MV-4-11 (cell line): Measurements from ENCODE around the gene SGCA.

Experiments used
- DNase-seq: peaks from one replicate; lab custom pipeline; 2025; lab: John Stamatoyannopoulos, UW

Gene SGCA

DNA sequence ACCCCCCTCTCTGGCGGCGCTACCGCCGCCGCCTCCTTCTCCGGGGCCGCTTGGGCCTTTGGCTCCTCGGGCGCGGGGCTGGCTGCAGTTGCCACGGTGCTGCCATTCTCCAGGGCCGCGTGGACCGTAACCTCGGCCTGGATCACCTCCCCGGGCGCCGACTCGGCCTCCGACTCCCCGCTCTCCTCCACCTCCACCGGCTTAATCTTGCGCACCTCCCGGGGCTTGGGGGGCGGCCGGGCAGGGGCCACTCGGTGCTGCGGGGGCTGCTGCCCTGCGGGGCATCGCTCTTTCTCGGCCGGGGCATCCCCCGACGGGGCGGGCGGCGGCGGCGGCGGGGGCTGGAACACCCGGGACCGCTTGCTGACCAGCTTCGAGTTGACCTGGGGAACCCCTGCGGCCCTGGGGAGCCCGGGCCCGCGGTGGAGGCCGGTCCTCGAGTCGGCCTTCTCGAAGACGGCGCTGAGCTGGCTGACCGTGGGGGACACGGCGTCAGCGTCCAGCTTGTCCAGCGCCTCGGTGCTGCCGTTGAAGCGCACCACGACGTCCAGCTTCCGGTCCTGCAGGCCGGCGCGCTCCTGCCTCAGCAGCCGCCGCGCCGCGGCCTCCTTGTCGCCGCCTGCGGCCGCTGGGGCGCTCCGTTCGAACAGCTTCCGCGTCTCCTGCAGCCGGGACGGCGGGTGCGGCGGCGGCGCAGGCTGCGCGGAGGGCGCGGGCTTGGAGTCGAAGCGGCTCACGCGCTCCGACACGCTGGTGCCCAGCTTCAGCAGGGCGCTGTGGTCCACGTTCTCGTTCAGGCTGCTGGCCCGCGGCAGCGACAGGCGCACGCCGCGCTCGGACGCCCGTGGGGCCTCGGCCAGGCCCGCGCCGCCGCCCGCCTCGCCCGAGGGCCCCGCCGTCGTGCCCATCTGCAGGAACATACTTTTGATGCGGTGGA, 16.1 kb upstream of the SGCA start:
- peak; percentile 5 for DNase-seq

DNA sequence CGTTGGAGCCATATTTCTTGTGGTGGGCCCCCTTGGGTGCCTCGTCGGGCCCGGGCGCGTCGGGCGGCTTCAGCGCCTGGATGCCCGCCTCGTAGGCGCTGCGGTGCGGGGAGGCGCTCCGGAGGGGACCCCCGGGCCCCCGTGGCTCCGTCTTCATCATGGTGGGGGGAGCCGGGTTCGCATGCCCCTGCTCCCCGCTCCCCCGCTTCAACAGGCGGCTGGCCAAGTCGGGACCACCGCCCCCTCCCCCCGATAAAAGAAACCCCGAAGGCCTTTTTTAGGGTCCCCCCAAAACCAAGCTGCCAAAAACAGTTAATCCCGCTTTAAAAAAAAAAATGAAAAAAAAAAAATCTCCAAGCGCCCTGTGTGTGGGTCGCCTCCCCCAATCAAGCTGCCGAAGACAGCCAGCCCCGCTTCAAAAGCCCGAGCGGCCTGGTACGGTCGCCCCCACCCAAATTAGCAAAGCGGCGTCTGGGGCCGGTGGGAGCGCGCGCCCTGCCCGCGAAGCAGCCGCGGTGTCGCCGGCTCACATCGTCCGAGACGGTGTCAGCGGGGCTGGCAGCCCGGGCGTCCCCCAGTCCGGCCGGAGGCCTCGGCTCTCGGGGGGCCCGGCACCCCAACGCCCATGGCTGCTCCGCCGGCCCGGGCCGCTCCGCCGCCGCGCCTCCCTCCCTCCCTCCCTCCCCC, 15.3 kb upstream of the SGCA start, which contains the start of gene PPP1R9B:
Gene PPP1R9B (minus strand): TSS at position 324 of the 687 bp plus-strand sequence. CDS start 164 bp downstream, at position 160.
- DNase-seq = no peak

DNA sequence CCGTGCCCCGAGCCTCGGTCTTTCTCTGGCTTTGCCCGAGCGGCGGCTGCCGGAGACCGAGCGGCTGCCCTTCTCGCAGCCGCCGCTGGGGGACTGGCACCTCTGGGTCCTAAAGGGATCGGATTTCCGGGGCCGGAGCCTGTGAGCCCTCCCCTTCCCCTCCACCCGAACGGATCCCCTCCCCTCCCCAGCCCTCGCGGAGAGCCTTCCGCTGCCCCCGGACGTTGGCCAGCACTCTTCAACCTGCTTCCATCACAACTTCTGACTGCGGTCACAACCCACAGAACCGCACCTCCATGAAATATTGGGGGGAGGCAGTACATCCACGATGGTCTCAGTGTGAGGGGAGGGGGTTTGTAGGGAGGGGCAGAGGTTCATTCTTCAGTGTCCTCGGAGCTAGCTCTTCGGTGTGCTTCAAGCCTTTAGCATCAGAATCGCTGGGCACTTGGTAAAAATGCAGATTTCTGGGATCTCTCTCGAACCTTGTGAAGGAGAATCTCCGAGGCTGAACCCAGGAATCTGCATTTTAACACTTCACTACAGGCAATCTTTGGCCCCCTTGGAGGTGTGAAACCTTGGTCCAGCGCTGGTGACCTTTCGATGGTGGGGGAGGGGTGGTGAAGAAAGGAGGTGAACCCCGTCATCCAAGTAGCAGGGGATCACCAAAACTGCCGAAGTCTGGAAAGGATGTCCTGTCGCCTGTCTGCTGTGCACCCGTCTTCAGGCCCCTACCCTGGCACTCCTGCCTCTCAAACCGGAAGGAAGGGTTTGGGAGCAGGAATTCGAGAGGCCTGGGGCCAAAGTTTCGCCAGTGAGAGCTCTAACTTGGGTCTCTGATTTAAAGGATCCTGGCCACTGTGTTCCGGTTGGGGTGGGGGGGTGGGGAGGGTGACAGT, 14.5 kb upstream of the SGCA start:
- DNase-seq = peak; percentile 87

DNA sequence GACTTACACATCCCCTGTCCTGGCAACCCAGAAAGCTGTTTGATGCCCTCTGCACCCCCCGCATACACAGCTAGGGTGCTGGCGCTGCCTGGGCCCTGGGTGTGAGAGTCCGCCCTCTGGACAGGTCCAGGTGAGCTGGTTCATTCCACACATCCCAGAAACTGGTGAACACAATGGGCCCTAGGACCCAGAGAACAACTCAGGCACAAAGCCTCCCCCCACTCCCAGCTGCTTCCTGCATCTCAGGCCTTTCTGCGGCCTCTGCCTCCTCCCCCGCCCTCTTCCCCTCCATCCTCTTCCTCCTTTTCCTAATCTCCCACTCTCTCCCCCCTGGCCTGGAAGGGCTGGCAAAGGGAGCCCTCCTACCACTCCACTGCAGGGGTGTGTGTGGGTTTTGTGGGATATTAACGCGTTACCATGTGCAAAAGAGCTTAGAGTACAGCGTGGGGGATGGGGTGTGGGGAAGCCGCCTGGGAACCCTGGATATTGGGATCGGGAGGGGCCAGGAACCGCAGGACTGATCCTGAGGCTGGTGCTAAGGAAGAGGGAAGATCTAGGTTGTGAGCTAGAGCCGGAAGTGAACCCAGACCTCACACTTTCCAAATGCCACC, 13.8 kb upstream of the SGCA start:
- peak; percentile 85 for DNase-seq

DNA sequence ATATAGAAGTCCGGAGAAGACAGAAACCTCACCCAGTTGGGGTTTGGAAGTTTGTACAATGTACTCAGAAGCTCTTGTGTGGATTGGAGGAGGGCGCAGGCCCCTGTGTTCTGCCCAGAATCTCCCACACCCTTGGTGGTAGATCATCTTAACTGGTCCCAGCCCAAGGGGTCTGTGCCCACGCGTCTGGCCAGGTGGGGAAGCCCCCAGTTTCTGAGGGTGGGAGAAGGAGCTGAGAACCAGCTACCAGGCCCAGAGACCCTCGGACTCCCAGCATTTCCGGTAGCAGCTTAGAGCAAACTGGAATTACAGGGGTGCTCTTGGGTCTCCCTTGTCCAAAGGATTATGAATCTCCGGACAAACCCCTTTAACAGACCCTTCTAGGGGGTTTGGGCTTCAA, 13.1 kb upstream of the SGCA start:
- DNase-seq = no peak

DNA sequence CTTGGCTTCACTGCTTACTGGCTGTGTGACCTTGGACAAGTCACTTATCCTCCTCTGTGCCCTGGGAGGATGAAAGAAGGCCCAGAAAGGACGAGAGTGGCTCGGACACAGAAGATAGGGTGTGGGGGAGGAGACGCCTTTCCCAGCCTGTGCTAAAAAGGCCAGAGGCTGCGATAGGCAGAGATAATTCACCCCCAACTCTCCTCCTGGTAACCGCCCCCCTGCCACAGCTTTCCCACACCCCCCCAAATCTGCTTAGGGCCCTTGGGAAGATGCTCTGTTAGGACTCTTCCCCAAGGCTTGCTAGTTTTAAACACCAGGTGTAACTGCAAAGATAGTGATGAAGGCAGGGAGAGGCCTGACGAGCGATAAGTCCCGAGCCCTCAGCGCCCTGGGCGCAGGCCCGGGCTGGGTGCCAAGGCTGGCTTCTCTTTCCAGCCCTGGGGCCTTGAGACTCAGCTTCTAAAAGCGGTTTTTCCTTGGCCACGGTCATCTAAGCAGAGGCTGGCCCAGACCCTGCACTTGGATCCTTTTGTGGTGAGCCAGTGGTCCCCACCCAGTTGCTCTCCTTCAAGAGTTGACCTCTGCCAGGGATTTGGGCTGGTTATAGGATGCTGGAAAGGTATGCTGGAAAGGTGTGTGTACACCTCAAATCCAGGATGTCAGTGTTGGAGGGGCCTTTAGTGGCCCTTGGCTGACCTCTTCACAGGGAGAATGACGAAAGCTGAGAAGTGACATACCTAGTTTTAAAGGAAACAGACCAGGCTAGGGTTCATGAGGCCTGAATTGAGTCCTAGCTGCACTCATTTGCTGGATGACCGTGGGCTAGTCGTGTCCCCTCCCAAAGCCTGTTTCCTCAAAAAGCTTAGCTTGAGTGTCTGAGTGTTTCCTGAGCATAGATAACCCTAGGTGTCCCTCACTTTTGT, 11.9 kb upstream of the SGCA start:
- no peak for DNase-seq

DNA sequence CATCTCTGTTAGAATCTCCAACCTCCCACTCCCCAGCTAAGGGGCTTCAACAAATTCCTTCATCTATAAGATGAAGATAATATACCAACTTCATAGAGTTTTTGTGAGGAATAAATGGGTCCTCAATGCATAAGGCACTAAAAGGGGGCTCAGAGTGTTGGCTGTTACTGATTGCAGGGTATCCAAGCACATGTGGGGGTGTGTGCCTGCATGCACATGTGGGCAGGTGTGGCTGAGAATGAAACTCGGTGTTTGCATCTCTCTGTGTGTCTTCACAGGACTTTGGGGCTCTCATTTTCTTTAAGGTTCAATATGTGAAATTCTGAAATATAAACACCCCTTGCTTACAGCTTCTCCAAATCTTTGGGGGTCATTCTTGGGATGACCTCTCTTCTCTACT, 11.2 kb upstream of the SGCA start:
- DNase-seq = no peak

DNA sequence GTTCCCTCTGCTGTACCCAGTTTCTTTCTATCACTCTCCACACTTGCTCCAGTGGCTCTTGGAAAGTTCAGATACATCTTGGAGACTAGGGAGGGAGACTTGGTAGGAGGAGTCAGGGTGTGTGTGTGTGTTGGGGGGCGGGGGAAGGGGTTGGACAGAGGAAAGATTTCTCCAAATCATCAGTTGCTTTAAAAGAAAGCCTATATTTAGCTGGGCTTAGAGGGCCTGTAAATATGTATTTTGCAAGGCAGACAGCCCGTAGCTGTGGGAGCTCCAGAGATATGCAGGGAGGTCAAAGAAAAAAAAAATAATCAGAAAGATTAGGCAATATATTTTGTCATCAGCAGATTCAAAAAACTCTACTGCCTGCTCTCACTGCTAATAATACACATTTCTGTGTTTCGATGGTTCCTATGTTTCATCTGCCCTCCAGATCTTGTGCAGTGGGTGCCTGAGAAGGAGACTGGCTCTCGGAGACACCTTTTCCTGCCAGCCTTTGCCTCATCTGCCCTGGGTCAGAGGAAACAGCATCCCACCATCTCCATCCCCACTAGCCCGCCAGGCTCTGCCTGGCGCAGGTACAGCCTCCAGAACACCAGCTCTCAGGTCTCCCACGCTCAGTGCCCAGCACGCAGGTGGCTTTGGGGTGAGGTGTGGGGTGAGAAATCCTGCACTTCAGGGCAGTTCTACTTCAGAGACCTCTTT, 10.5 kb upstream of the SGCA start:
- DNase-seq = peak; percentile 81

DNA sequence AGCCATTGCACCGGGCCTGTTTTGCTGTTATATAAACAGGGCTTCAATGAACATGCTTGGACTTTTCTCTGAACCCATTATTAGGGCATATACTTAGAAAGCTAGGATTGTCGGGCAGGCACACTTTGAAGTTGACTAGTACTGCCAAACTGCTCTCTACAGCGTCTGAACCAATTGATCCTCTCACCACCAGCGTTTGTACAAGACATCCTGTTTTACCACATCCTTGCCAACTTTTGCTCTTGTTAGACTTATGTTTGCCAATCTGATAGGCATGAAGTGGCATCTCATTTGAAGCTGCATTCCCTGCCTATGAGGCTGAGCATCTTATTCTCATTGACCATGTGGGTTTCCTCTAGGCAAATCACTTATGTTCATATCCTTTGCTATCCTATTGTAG, 7.9 kb upstream of the SGCA start:
- DNase-seq = no peak

DNA sequence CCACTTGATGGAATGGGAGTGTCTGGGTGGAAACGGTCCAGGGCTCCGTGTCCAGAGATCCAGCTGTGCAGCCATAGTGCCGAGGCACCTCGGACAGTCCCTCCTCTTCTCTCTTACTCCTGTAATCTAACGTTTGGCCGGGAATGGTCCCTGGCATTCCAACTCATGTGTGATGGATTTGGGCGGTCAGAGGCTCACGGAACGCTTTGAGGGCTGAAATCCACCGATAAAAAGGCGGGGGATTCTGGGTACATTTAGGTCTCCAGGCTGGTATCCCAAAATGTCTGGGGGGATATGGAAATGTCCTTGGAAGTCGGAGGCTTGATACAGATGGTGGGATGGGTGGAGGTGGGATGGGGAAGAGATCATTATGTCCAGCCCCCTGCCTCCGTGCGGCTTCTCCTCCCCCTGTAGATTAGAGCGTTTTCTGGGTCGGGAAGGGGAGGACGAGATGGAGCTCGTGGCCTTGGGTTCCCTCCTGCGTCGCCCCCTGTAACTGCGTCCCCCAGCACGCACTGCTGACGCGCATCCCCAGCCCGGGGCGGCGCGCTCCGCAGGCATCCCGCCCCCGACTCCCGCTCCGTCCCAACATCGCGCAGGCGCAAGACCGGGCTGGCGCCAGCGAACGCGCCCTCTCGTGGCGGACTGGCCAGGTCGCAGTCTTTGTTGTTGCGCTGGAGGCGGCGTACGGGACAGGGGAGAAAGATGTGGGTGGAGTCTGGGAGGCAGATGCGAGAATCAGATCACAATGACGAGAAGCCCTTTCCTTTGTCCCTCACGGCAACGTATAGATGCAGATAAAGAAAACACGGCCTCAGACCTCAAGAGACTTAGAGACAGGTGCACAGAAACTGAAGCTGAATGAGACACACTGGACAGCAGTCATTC, 4.5 kb upstream of the SGCA start:
- peak; percentile 74 for DNase-seq

DNA sequence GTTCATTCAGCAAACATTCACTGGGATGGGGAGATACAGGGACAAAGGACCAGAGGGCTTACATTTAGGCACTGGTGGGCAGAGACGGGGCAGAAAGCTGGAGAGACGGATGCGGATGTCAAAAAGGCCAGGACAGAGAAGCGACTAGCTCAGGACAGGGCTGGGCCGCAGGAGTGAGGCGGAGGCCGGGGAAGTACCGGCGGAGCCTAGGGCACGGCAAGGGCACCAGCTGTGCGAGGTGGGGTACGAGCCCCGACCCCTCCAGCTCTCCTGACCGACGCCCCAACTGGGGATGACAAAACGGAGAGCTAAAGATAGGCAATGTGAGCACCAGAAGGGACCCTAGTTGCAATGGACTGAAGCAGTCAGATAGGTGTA, 3.9 kb upstream of the SGCA start:
- no peak for DNase-seq

DNA sequence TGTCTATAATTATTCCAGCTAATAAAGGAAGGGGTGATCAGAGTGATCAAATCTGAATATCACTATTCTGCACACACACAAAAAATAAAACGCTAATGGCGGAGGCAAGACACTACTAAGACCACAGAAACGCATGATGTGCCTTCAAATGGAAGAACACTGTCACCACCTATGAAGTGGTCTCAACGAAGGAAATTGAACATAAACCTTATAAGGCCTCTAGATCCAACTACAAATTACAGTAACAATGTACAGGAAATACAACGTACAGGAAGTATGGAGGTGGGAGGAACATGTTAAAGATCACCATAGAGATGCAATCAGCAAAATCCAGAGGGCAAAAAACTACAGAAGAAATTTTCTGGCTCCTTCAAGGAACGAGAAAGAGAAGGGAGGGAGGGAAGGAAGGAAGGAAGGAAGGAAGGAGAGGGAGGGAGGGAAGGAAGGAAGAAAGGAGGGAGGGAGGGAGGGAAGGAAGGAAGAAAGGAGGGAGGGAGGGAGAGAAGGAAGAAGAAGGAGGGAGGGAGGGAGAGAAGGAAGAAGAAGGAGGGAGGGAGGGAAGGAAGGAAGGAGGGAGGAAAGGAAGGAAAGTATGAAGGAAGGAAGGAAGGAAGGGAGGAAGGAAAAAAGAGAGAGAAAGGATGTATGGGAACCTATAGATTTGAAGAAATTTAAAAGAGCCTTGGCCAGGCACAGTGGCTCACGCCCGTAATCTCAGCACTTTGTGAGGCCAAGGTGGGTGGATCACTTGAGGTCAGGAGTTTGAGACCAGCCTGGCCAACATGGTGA, 3.1 kb upstream of the SGCA start:
- DNase-seq = no peak

DNA sequence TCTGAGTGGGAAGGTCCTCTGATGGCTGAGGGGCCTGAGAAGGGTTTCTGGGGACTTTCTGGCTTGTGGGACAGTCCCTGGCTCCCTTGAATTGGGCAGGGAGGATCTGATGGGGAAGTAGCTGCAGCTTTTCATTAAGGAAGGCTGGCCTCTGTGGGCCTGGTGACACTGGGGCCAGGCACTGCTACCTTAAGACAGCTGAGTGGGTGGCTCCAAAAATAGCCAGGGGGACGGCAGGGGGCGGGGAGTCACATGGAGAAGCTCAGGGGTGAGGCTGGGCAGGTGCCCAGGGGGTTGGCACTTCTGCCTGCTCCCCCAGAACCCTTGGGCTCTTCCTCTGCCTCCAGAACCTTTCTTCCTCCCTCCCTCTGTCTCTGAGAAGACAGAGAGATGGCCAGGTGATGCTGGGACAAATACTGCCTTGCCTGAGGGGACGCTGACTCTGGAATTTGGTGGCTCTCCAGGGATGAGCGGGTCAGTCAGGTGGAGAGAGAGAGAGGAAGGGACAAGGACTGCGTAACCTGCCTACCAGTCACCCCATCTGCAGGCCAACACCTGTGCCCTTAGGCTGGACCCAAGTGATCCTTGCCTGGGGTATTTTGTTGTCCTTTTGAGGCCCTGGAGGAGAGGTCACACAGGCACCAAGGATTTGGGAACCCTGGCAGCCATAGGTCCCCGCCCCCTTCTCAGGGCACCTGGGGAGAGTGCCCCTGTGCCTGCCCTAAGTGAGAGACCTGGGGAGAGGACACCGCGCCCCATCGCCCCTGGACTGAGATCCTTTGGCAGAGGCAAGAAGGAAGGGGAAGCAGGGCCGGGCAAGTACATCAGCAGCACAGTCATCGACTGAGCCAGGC, 1.7 kb upstream of the SGCA start:
- peak; percentile 16 for DNase-seq

DNA sequence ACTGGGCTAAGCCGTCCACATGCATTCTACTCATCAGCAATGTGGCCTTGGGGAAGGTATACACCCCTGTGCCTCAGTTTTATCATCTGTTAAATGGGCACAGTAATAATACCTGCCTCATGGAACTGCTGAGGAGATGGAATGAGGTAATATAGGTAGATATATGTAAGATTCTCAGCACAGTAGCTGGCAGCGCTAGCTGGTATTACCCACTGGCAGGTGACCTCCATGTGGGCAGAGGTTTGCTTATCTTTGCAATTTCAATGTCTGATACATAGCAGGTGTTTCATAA, 1.2 kb upstream of the SGCA start:
- no peak for DNase-seq

DNA sequence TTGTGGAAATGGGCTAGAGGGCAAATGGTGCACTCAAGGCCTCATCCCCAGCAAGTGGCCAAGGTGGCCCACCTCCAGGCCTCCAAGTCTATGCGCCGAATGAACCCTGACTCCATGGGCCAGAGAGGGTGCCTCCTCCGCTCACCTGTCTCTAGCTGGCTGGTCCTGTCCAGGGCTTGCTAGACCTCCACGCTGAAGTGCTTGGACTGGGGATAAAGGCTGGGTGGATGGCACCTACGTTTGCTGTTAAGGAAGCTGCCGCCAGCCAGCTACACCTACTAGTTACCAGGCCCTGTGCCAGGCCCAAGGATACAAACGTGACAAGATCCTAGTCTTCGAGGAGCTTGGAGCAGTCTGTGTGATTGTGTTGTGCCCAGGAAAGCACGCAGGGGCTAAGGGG, 739 bp upstream of the SGCA start:
- DNase-seq = no peak

DNA sequence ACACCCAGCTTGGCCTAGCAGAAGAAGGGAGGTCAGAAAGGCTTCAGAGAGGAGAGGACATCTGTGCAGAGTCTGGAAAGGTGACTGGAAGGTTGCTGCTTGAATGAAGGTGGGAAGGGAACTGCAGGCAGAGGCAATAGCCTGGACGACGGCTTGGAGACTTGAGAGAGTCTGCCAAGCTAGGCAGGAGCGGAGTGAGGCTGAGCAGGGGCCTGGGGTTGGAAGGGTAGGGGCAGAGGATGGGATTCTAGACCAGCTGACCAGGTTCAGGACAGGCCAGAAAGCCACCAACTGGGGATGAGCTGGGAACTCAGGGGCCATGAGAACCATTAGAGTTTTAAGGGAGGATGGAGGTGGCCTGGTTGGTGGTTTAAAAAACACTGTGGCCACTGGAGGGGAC, 339 bp upstream of the SGCA start:
- no peak for DNase-seq

DNA sequence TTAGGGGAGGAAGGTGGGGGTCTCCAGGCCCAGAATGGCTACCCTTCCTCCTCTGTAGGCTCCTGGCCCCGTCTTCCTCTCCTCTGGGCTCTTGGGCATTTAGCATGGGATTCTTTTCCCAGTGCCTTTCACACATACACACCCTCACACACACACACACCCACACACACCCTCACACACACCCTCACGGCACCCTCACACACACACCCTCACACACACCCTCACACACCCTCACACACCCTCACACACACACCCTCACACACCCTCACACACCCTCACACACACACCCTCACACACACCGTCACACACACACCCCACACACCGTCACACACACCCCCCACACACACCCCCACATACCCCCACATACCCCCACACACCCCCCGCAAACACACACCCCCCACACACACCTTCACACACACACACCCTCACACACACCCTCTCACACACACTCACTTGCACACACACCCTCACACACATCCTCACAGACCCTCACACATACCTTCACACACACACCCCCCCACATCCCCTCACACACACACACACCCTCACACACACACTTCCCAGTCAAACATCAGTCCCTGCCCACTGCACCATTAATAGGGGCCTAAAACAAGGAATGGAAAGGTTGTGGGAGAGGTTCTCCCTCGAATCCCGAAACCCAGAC, 845 bp downstream of the SGCA start:
- DNase-seq = no peak
